Mesodermal cell (in vitro differentiated cells): ENCODE results near the gene CAMK2B.

Experiments
- H3K27ac ChIP-seq: 2 replicates; pipeline ENCODE4 v1.7.0; 2013; ENCODE audit warnings: mild to moderate bottlenecking, low read depth, low read length, moderate library complexity; ENCODE audit not compliant: severe bottlenecking
- H3K36me3 ChIP-seq: 2 replicates; pipeline ENCODE4 v1.7.1; 2013; ENCODE audit warnings: mild to moderate bottlenecking, low read length, moderate library complexity; ENCODE audit not compliant: control insufficient read depth, insufficient read depth
- H3K4me1 ChIP-seq: one replicate; pipeline ENCODE4 v1.7.1; 2013; ENCODE audit warnings: mild to moderate bottlenecking, low read length; ENCODE audit not compliant: insufficient read depth, control insufficient read depth, poor library complexity, severe bottlenecking
- H3K4me3 ChIP-seq: 2 replicates; pipeline ENCODE4 v1.7.0; 2013; ENCODE audit warnings: low read length, control low read depth, mild to moderate bottlenecking; ENCODE audit not compliant: insufficient read depth, poor library complexity, severe bottlenecking; ENCODE audit errors: extremely low read depth
- H3K9me3 ChIP-seq: 2 replicates; pipeline ENCODE4 v1.7.1; 2013; ENCODE audit warnings: mild to moderate bottlenecking, low read length, moderate library complexity; ENCODE audit not compliant: control insufficient read depth
- WGBS, 2 experiments: methylation state at CpG; one replicate each; pipeline ENCODE4 v1.1.5; 2013; ENCODE audit warnings: missing lambda C conversion rate in 2 of 2; ENCODE audit not compliant: insufficient coverage in 2 of 2; 5-methylcytosine and 5-hydroxymethylcytosine counted together

Gene CAMK2B

GRCh38 chr7:44236333-44236728, 89.1 kb downstream of the CAMK2B start:
- H3K27ac ChIP-seq: no peak overlapping the region
- no peak overlapping the region for H3K4me3 ChIP-seq
- WGBS, 2 experiments: 66 to 100% methylated on average over 1 to 2 of the region's 4 CpGs
- no peaks in the 10 kb centered on the region for H3K36me3 ChIP-seq
- H3K9me3 ChIP-seq: no peaks in the 10 kb centered on the region
- H3K4me1 ChIP-seq: peaks cover 11% of the 10 kb centered on the region

- WGBS, 2 experiments: 92 to 96% methylated on average over 14 to 20 of the region's 22 CpGs
- Histone ChIP-seq H3K27ac (no peak overlapping the region), H3K9me3 (no peaks in the 10 kb centered on the region), H3K36me3 (no peaks in the 10 kb centered on the region), H3K4me3 (no peak overlapping the region), H3K4me1 (peaks cover 11% of the 10 kb centered on the region)
These were observed 89.6 kb downstream of the CAMK2B start for GRCh38 chr7:44235582-44236332.

GRCh38 chr7:44235066-44235465, 90.3 kb downstream of the CAMK2B start:
- peaks cover 11% of the 10 kb centered on the region for H3K4me1 ChIP-seq
- no peaks in the 10 kb centered on the region for H3K36me3 ChIP-seq
- 96 to 100% methylated on average over 3 of the region's 8 CpGs for WGBS, 2 experiments
- no peak overlapping the region for H3K27ac ChIP-seq
- no peak overlapping the region for H3K4me3 ChIP-seq
- H3K9me3 ChIP-seq: no peaks in the 10 kb centered on the region

- Histone ChIP-seq H3K4me1 (peaks cover 11% of the 10 kb centered on the region), H3K36me3 (no peaks in the 10 kb centered on the region), H3K4me3 (no peak overlapping the region), H3K9me3 (no peaks in the 10 kb centered on the region), H3K27ac (no peak overlapping the region)
- WGBS, 2 experiments: 90 to 95% methylated on average over 22 of the region's 22 CpGs
These were observed 92.3 kb downstream of the CAMK2B start for GRCh38 chr7:44232901-44233715.

- Histone ChIP-seq H3K4me1 (peaks cover 11% of the 10 kb centered on the region), H3K9me3 (no peaks in the 10 kb centered on the region), H3K27ac (no peak overlapping the region), H3K4me3 (no peak overlapping the region), H3K36me3 (no peaks in the 10 kb centered on the region)
- 91 to 94% methylated on average over 13 of the region's 13 CpGs for WGBS, 2 experiments
These were observed 93.0 kb downstream of the CAMK2B start for GRCh38 chr7:44232396-44232795.

- peaks cover 5% of the 10 kb centered on the region for H3K4me1 ChIP-seq
- no peaks in the 10 kb centered on the region for H3K9me3 ChIP-seq
- WGBS, 2 experiments: 88 to 92% methylated on average over 10 to 12 of the region's 12 CpGs
- no peak overlapping the region for H3K4me3 ChIP-seq
- H3K36me3 ChIP-seq: no peaks in the 10 kb centered on the region
- no peak overlapping the region for H3K27ac ChIP-seq
These were observed 94.3 kb downstream of the CAMK2B start for GRCh38 chr7:44231088-44231487.

- H3K4me3 ChIP-seq: no peak overlapping the region
- no peak overlapping the region for H3K27ac ChIP-seq
- H3K9me3 ChIP-seq: no peaks in the 10 kb centered on the region
- no peaks in the 10 kb centered on the region for H3K4me1 ChIP-seq
- no peaks in the 10 kb centered on the region for H3K36me3 ChIP-seq
- 95% methylated on average over 5 to 7 of the region's 7 CpGs for WGBS, 2 experiments
These were observed 95.1 kb downstream of the CAMK2B start for GRCh38 chr7:44230286-44230685.

- H3K27ac ChIP-seq: no peak overlapping the region
- no peak overlapping the region for H3K4me3 ChIP-seq
- no peaks in the 10 kb centered on the region for H3K36me3 ChIP-seq
- 90 to 95% methylated on average over 7 to 11 of the region's 11 CpGs for WGBS, 2 experiments
- no peaks in the 10 kb centered on the region for H3K4me1 ChIP-seq
- no peaks in the 10 kb centered on the region for H3K9me3 ChIP-seq
These were observed 95.8 kb downstream of the CAMK2B start for GRCh38 chr7:44229546-44230105.

- Histone ChIP-seq H3K4me1 (no peaks in the 10 kb centered on the region), H3K27ac (no peak overlapping the region), H3K36me3 (no peaks in the 10 kb centered on the region), H3K4me3 (no peak overlapping the region), H3K9me3 (no peaks in the 10 kb centered on the region)
- WGBS, 2 experiments: 91 to 92% methylated on average over 21 to 24 of the region's 29 CpGs
These were observed 96.6 kb downstream of the CAMK2B start for GRCh38 chr7:44228571-44229350.

- Histone ChIP-seq H3K4me3 (no peak overlapping the region), H3K36me3 (no peaks in the 10 kb centered on the region), H3K27ac (no peak overlapping the region), H3K9me3 (no peaks in the 10 kb centered on the region), H3K4me1 (no peaks in the 10 kb centered on the region)
- 90% methylated on average over 13 to 14 of the region's 14 CpGs for WGBS, 2 experiments
These were observed 97.5 kb downstream of the CAMK2B start for GRCh38 chr7:44227911-44228310.
